A549 (cell line): ENCODE results near the gene ARHGAP26.

Experiments
- BCL3 ChIP-seq: fragments of >200 bp; sonication (Bioruptor Twin); formaldehyde crosslinking; IDR thresholded peaks from 3 replicates; pipeline ENCODE4 v1.6.1; 2016
- CTCF ChIP-seq: fragments of >200 bp; sonication (Bioruptor Twin); formaldehyde crosslinking; IDR thresholded peaks from 3 replicates; pipeline ENCODE4 v1.5.1; 2016
- HDAC2 ChIP-seq: fragments of 200-600 bp; sonication (generic); IDR thresholded peaks from 2 replicates; pipeline ENCODE4 v1.6.1; 2016
- JUNB ChIP-seq: fragments of >200 bp; sonication (Bioruptor Twin); formaldehyde crosslinking; IDR thresholded peaks from 2 replicates; pipeline ENCODE4 v1.6.1; 2016
- REST ChIP-seq: fragments of 200-600 bp; sonication (generic); IDR thresholded peaks from 2 replicates; pipeline ENCODE4 v1.6.1; 2016; ENCODE audit warnings: antibody characterized with exemption, mild to moderate bottlenecking, moderate library complexity

- TF ChIP-seq CTCF = no peak
- no peak for TF ChIP-seq JUNB
- no peak for TF ChIP-seq HDAC2
- no peak for TF ChIP-seq BCL3
- no peak for TF ChIP-seq REST
These were observed 138.5 kb downstream of the ARHGAP26 start for GRCh38 chr5:142908659-142909058.
